Thyroid gland (tissue), 4 donors: Measurements from ENCODE around the gene ACVR1. TPM values are rescaled to one million over a fixed set of nuclear protein-coding genes. Genes with fewer than 3 reads are reported as not detected.
A peak's percentile ranks its signal among the peaks of the same experiment; 100 is the strongest.

Experiments used
- DNase-seq, 2 donors: peaks; one replicate each; pipeline ENCODE4 v3.0.0-alpha.2; 2019
- H3K27ac ChIP-seq, 3 donors: fragments of 200-600 bp; sonication (generic); 1 replicate in 2 of 3; 2 replicates in 1 of 3; pipeline ENCODE4 v1.5.1; 2016 to 2019; ENCODE audit warnings: mild to moderate bottlenecking in 1 of 3, moderate library complexity in 1 of 3
- H3K27me3 ChIP-seq: fragments of 200-600 bp; sonication (generic); one replicate; pipeline ENCODE4 v1.5.1; 2019
- H3K36me3 ChIP-seq, 2 donors: fragments of 200-600 bp; sonication (generic); one replicate each; pipeline ENCODE4 v1.5.1; 2016 to 2019
- H3K4me1 ChIP-seq, 2 donors: fragments of 200-600 bp; sonication (generic); one replicate each; pipeline ENCODE4 v1.5.1; 2017 to 2019
- H3K4me3 ChIP-seq, 3 donors: fragments of 200-600 bp; sonication (generic); replicated peaks in 1 of 3; 1 replicate in 2 of 3; 2 replicates in 1 of 3; pipeline ENCODE4 v1.5.1; 2016; ENCODE audit warnings: mild to moderate bottlenecking in 1 of 3
- H3K9me3 ChIP-seq: fragments of 200-600 bp; sonication (generic); one replicate; pipeline ENCODE4 v1.5.1; 2017
- POLR2A ChIP-seq, 2 donors: fragments of 450-650 bp; IDR thresholded peaks; one replicate each; pipeline ENCODE4 v1.6.1; 2017; ENCODE audit warnings: antibody characterized with exemption in 2 of 2, mild to moderate bottlenecking in 2 of 2, moderate library complexity in 1 of 2
- WGBS, 2 donors: methylation state at CpG; one replicate each; pipeline ENCODE4 v1.1.5; 2017; 5-methylcytosine and 5-hydroxymethylcytosine counted together
- intact Hi-C: fragments of 100-400 bp; cut with DNase I; formaldehyde crosslinking; loops from one replicate; pipeline ENCODE4 v1.15.1; 2023
- total RNA-seq, 4 donors: library from RNA; depleted of rRNA; stranded (reverse); fragments of >200 nt; gene quantifications; one replicate each; pipeline ENCODE4 v1.2.3, GENCODE V29; 2016
- TF ChIP-seq, protein P1 (sequence below), 6 experiments: fragments of 200-600 bp in 3 of 6; fragments of 450-650 bp in 3 of 6; sonication (generic) in 3 of 6; IDR thresholded peaks; one replicate each; pipeline ENCODE4 v1.5.1; 2016 to 2019; ENCODE audit warnings: antibody characterized with exemption in 6 of 6, mild to moderate bottlenecking in 2 of 6, inconsistent platforms in 1 of 6, moderate library complexity in 1 of 6

The ACVR1 gene
- total RNA-seq, 4 donors from 2014 or later, result 42.7 to 55.8 (median 46.3) TPM

DNA sequence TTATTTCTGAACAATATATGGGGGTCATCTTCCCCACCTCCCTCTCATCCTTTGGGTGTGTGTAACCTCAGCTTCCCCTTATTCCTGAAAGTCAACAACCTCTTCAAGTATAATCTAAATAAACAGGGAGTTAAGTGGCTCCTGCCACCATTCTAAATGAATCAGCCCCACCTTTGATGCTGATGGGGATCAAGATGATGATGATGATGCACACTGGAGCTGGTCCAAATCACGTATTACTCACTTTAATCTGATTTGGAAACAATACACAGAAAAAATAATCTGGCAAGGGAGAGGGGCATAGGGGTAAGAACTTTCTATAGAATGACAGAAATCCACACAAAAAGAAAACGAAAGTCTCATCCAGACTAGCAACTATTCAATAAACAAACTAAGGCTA is 7.1 kb downstream of the ACVR1 start:
- peaks cover 29 to 56% of the 10 kb centered on the region in 2 donors for H3K4me1 ChIP-seq
- no peak for DNase-seq
- WGBS, 2 donors, result 66 to 71% methylated on average over 2 of the region's 2 CpGs
- TF ChIP-seq POLR2A (IDR thresholded peaks at IDR 0.05), result no peak
- TF ChIP-seq, protein P1, sequence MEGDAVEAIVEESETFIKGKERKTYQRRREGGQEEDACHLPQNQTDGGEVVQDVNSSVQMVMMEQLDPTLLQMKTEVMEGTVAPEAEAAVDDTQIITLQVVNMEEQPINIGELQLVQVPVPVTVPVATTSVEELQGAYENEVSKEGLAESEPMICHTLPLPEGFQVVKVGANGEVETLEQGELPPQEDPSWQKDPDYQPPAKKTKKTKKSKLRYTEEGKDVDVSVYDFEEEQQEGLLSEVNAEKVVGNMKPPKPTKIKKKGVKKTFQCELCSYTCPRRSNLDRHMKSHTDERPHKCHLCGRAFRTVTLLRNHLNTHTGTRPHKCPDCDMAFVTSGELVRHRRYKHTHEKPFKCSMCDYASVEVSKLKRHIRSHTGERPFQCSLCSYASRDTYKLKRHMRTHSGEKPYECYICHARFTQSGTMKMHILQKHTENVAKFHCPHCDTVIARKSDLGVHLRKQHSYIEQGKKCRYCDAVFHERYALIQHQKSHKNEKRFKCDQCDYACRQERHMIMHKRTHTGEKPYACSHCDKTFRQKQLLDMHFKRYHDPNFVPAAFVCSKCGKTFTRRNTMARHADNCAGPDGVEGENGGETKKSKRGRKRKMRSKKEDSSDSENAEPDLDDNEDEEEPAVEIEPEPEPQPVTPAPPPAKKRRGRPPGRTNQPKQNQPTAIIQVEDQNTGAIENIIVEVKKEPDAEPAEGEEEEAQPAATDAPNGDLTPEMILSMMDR (IDR thresholded peaks at IDR 0.05), result no peak
- intact Hi-C loops, result no loop called here
- H3K27me3 ChIP-seq, result no peaks in the 10 kb centered on the region
- no peaks in the 10 kb centered on the region for H3K36me3 ChIP-seq
- no peak overlapping the region for H3K4me3 ChIP-seq
- H3K27ac ChIP-seq, result no peak overlapping the region
- H3K9me3 ChIP-seq, result no peaks in the 10 kb centered on the region

DNA sequence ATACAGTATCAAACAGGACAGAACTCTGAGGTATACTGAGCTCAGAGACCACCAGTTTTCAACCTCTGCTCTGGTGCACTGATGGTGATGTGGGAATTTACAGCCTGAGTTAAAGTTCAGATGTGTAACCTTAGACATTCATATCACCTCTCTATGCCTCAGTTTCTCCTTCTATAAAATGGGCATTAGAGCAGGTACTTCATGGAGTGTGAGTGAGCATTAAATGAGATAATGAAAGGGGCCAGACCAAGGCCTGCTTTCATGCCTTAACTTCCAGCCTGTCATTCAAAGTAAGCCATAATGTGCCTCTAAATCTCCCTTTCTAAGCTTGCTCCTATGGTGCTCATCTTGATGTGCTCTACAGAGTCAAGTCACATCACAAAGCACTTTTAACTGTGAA is 8.4 kb downstream of the ACVR1 start:
- Histone ChIP-seq H3K9me3 (no peaks in the 10 kb centered on the region), H3K36me3 (no peaks in the 10 kb centered on the region), H3K27me3 (no peaks in the 10 kb centered on the region), H3K4me3 (no peak overlapping the region), H3K27ac (no peak overlapping the region), H3K4me1 (peaks cover 21 to 46% of the 10 kb centered on the region in 2 donors)
- TF ChIP-seq POLR2A (IDR thresholded peaks at IDR 0.05), result no peak
- TF ChIP-seq, protein P1 (IDR thresholded peaks at IDR 0.05), result no peak
- intact Hi-C loops, result no loop called here
- DNase-seq, result no peak

DNA sequence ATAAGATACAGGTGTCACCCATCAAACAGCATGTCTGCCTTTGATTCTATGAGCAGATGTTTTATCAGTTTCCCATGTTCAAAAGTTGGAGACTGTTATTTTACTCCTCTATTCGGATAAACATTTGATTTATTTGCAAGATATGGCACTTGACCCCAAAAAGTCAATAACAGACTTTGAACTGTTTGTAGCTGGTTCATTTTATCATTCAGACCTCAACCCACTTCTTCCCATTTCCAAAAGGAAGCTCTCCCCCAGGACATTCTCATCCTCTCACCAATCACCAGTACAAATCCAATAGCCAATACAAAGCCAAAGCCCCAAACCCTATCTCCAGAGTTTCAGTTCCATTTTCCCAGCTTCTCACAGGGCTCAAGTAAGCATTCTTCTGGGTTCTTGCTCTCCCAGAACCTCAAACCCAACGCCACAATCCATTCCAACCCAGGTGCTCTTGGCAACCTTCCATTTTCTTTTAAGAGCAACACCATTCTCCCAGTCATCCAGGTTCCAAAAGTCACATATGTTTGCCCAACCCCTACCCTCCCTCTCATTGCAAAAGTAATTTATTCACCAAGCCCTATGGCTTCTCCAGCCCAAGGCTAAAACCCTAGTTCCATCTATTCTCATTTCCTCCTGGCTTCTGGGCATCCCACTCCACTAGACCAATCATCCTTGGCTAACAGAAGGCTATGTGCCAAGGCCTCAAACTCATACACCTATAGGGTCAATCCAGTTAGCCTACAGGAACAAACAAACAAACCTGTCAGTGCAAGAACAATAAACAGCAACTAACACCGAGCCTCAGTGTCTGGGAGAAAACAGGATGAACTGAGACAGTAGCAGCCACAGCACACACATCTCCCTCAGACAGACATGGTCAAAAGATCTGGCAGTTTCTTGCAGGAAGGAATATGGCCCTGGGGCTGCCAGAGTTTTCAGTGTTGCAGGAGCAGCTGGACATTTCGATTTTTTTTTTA is 9.2 kb downstream of the ACVR1 start:
- WGBS, 2 donors, result 76 to 77% methylated on average over 4 of the region's 4 CpGs
- no peaks in the 10 kb centered on the region for H3K9me3 ChIP-seq
- H3K27ac ChIP-seq, result peak overlapping the region in 2 of 3 donors; percentile 21 to 39
- no peak for TF ChIP-seq POLR2A (IDR thresholded peaks at IDR 0.05)
- TF ChIP-seq, protein P1 (IDR thresholded peaks at IDR 0.05), result no peak
- H3K36me3 ChIP-seq, result no peaks in the 10 kb centered on the region
- no peaks in the 10 kb centered on the region for H3K27me3 ChIP-seq
- peaks cover 21 to 40% of the 10 kb centered on the region in 2 donors for H3K4me1 ChIP-seq
- intact Hi-C loops, result no loop called here
- DNase-seq, result no peak
- H3K4me3 ChIP-seq, result no peak overlapping the region

DNA sequence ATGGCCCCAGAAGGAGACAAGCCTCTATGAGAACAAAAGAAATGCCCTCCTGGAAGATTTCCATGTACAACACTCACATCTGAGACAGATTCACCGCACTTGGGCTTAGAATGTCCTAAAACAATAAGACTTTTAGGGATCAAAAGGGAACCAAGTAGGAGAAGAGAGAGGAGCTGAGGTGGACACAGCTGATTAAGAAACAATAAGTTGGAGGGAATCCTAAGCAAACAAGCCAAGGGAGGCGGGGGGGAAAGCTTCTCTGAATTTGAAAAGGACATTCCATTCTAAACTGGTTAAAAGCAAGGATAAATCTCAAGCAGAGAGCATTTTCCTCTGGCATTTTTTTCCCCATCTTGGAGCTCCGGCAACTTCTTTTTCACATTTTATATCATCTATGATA is 9.9 kb downstream of the ACVR1 start:
- Histone ChIP-seq H3K27me3 (no peaks in the 10 kb centered on the region), H3K36me3 (no peaks in the 10 kb centered on the region), H3K4me1 (peaks cover 21 to 32% of the 10 kb centered on the region in 2 donors), H3K27ac (peak overlapping the region in 2 of 3 donors; percentile 21 to 39), H3K4me3 (no peak overlapping the region), H3K9me3 (no peaks in the 10 kb centered on the region)
- intact Hi-C loops, result no loop called here
- 47 to 50% methylated on average over 3 of the region's 3 CpGs for WGBS, 2 donors
- peak; percentile 52 to 54 for DNase-seq
- no peak for TF ChIP-seq POLR2A (IDR thresholded peaks at IDR 0.05)
- TF ChIP-seq, protein P1 (IDR thresholded peaks at IDR 0.05), result no peak

DNA sequence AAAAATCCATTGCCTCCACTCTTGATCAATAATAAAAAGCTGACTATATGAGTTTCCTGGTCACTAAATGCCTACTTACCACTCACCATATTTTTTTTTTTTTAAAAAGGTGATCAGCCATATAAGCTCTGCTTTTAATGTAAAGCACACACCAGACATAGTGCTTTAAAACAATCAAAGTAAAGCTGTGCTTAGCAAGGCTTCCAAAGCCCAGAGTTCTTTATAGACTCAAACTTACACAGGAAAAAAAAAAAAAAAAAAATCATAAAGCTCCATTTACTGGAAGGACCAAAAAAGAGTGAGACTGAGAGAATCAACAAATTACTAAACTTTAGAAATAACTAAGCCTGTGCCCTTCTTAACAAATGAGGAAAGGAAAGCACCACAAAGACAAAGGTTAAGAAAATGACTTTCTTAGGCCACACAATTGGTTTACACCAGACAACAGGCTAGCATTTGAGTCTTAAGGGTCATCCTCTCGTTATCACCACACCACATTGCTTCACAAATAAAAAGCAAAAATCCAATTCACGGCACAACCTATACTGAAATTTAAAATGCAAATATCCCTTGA is 11.2 kb downstream of the ACVR1 start:
- intact Hi-C loops, result no loop called here
- Histone ChIP-seq H3K27me3 (no peaks in the 10 kb centered on the region), H3K9me3 (no peaks in the 10 kb centered on the region), H3K4me1 (peaks cover 21 to 27% of the 10 kb centered on the region in 2 donors), H3K27ac (no peak overlapping the region), H3K36me3 (no peaks in the 10 kb centered on the region), H3K4me3 (no peak overlapping the region)
- WGBS, 2 donors, result 94 to 97% methylated on average over 2 of the region's 2 CpGs
- DNase-seq, result no peak
- no peak for TF ChIP-seq POLR2A (IDR thresholded peaks at IDR 0.05)
- TF ChIP-seq, protein P1 (IDR thresholded peaks at IDR 0.05), result no peak
